Activated CD8-positive, alpha-beta T cell treated with anti-CD3 and anti-CD28 coated beads, Interleukin-2, amount 10 ng/mL, durations not matched to agents 7 days and 5 days (primary cell): ENCODE results near the gene MOB3B. TPM values are rescaled to one million over a fixed set of nuclear protein-coding genes. Genes with fewer than 3 reads are reported as not detected.

Source experiments
- ATAC-seq: fragments of 150-1000 bp; cut with Tn5 transposase; one replicate; pipeline ENCODE4 v1.10.0; 2021; ENCODE audit warnings: moderate library complexity
- CTCF ChIA-PET: fragments of 350-600 bp; sonication (Branson Sonifier 250); formaldehyde crosslinking; loops from one replicate; lab custom pipeline; 2021; ENCODE audit warnings: antibody characterized with exemption; lab: Charles Lee
- POLR2A ChIA-PET: fragments of 350-600 bp; sonication (Branson Sonifier 250); formaldehyde crosslinking; loops from one replicate; lab custom pipeline; 2021; ENCODE audit warnings: antibody characterized with exemption; lab: Charles Lee
- DNase-seq: peaks from one replicate; pipeline ENCODE4 v3.0.0-alpha.2; 2020
- H3K27ac Mint-ChIP-seq: one replicate; pipeline ENCODE4 v1.8.0; 2021; ENCODE audit warnings: mild to moderate bottlenecking, mixed read lengths
- H3K27me3 Mint-ChIP-seq: one replicate; pipeline ENCODE4 v1.8.0; 2021; ENCODE audit warnings: low read depth, mixed read lengths
- H3K36me3 Mint-ChIP-seq: one replicate; pipeline ENCODE4 v1.8.0; 2021; ENCODE audit warnings: low read depth, mixed read lengths
- H3K4me1 Mint-ChIP-seq: one replicate; pipeline ENCODE4 v1.8.0; 2021; ENCODE audit warnings: low read depth, mixed read lengths
- H3K4me3 Mint-ChIP-seq: one replicate; pipeline ENCODE4 v1.8.0; 2021; ENCODE audit warnings: mild to moderate bottlenecking, mixed read lengths
- H3K9me3 Mint-ChIP-seq: one replicate; pipeline ENCODE4 v1.8.0; 2022; ENCODE audit warnings: mixed read lengths; ENCODE audit not compliant: insufficient read depth
- total RNA-seq, 2 experiments: library from RNA; stranded (reverse); gene quantifications; one replicate each; pipeline ENCODE4 v1.2.3, GENCODE V29; 2021

Gene MOB3B
- total RNA-seq, 2 experiments from 2014 or later: 2.5 to 2.8 TPM

DNA sequence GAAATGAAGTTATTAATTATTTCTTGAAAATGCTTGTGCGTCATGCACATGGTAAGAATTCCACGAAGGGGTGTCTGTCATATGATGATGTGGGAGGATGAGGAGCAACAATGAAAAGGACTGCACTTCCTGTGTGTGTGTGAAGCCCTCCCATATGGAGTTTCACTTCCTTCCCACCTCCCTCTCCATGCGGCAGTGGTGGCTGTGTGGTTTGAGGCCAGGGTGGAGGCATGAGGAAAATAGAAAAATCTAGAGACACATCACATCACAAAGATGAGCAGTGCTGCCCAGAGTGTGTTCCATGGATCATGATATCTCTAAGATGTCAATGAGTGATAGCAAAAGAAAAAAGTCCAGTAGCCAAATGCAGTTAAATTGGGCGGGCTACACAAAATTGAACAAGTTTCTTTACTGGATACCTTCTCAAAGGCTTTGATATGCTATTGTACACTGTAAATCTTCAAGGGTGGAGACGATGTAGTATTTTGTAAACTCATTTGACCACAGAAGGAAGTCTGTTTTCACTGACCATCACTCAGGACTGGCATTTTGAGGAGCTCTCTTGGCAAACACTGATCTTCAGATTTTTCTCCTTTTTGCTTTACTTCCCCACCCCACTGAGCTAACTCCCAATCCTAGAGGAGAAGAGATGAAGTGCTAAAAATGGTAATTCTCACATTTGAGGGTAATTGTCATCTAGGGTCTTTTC lies 177.0 kb downstream of the MOB3B start:
- CTCF ChIA-PET: interaction anchor here (0.9 to 2.5 kb wide), 6 partner anchors 9 to 33 kb away, joined by 3 to 13 read pairs (median 5); no protein-coding TSS in a partner anchor

DNA sequence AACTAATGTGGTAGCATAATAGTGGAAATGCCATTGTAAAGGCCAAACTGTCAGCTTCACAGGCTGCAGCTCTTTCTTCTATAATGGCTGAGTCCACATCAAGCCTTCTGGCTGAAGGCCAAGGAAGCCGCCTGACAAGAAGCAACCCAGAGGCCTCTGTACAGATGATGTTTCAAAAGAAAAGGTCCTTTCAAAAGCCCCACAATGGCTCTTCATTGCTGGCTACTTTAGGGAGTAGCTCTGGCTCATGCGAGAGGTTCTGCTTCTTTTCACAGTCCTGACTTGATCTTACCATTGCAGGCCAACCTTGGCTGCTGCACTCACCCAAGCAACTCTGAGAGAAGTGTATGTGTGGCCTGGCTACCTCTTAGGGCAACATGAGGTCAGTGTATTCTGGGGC lies 178.2 kb downstream of the MOB3B start:
- Mint-ChIP-seq H3K36me3 (peaks cover 7% of the 10 kb centered on the region), H3K27me3 (no peaks in the 10 kb centered on the region), H3K4me3 (no peak overlapping the region), H3K27ac (no peak overlapping the region), H3K4me1 (peaks cover 66% of the 10 kb centered on the region), H3K9me3 (no peaks in the 10 kb centered on the region)
- ChIA-PET CTCF (no interaction called here), POLR2A (no interaction called here)
- DNase-seq (no peak), ATAC-seq (no peak)

More for the DNA sequence above, 177.0 kb downstream of the MOB3B start:
- peak overlapping the region; percentile 47 for H3K4me3 Mint-ChIP-seq
- ATAC-seq (peak; percentile 56), DNase-seq (peak; percentile 43)
- H3K27me3 Mint-ChIP-seq: no peaks in the 10 kb centered on the region
- POLR2A ChIA-PET: no interaction called here
- H3K27ac Mint-ChIP-seq: peak overlapping the region; percentile 83
- no peaks in the 10 kb centered on the region for H3K9me3 Mint-ChIP-seq
- H3K36me3 Mint-ChIP-seq: peaks cover 7% of the 10 kb centered on the region
- peaks cover 65% of the 10 kb centered on the region for H3K4me1 Mint-ChIP-seq

DNA sequence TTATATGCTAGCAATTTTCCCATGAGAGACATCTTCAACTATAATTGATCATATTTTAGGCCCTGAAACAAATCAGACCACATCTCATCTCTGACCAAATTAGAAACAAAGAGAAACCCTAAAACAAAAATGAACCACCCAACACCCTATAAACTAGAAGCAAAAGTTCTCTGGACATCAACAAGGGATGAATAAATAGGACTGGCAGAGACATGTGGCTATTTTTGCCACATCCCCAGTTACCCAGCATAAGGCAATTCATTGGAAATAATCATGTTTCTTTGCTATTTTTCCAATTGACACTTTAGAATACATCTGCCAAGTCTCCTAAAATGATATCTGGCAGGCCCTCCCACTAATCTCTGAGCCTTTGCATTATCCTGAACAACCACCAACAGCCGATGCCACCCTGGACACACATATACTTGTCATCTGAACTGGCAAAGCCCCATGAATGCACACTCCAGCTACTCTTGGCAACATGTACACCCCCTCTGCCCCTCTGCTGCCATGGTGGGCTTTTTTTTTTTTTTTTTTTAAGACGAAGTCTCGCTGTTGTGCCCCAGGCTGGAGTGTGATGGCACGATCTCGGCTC lies 179.1 kb downstream of the MOB3B start:
- DNase-seq (no peak), ATAC-seq (no peak)
- no peaks in the 10 kb centered on the region for H3K9me3 Mint-ChIP-seq
- no peaks in the 10 kb centered on the region for H3K27me3 Mint-ChIP-seq
- H3K4me1 Mint-ChIP-seq: peaks cover 64% of the 10 kb centered on the region
- CTCF ChIA-PET: no interaction called here
- H3K36me3 Mint-ChIP-seq: peaks cover 7% of the 10 kb centered on the region
- no peak overlapping the region for H3K27ac Mint-ChIP-seq
- POLR2A ChIA-PET: no interaction called here
- H3K4me3 Mint-ChIP-seq: no peak overlapping the region

DNA sequence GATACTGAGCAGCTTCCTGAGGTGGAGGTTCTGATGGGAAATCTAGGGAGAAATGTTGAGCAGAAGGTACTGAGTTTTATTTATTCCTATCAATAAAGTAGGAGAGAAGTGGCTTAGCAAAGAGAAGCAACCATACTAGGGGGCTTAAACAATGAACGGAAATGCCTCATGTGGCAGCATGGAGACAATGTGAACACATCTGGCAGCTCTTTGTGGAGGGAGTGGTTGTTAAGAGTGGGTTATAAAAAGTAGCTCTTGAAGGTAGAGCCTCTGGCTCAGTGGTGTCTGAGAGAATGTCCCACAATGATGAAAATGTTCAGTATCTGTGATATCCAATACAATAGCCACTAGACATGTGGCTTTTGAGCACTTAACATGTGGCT lies 179.9 kb downstream of the MOB3B start:
- ATAC-seq: no peak

DNA sequence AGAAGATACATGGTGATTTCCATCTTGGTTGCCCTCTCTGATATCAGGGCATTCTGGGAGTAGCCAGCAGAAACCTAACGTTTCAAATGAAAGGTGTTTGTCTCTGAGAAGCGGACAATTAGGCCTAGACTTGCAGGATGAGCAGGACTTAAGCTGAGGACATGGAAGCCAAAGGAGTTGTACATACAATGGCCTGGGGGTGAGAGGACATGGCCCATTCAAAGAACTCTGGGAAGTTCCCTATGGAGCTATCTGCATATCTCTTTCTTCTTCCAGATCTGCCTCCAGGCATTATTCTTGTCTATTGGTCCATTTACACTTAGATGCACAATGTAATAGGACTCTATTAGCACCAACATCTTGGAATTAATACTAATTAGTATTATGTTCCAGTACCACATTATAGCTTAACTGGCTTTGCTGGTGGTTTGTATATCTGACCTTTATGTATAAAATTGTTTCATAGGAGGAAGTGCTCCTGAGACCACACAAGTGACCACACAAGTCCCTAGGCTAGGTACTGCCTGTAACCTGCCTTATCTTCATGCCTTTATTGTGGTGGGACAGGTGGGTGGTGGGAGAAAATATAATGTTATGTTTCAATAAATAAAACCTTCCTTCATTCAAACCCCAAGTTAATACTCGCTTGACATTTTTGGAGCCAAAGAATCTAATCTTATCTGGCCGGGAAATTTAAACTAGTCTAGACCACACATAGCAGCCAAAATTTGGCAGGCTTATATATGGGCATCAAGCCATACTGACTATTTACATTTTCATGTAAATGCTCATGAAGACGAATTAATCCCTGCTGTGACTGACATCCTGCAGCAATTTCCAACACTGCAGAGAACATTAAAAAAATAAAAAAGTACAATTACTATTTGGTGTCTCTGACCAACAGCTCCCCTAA lies 180.6 kb downstream of the MOB3B start:
- CTCF ChIA-PET: no interaction called here
- Mint-ChIP-seq H3K4me3 (no peak overlapping the region), H3K27ac (no peak overlapping the region), H3K4me1 (peaks cover 59% of the 10 kb centered on the region), H3K36me3 (peaks cover 3% of the 10 kb centered on the region), H3K9me3 (no peaks in the 10 kb centered on the region), H3K27me3 (no peaks in the 10 kb centered on the region)
- DNase-seq (no peak), ATAC-seq (no peak)
- POLR2A ChIA-PET: no interaction called here

More for the DNA sequence above, 179.9 kb downstream of the MOB3B start:
- ChIA-PET POLR2A (no interaction called here), CTCF (no interaction called here)
- H3K9me3 Mint-ChIP-seq: no peaks in the 10 kb centered on the region
- DNase-seq: no peak
- peaks cover 64% of the 10 kb centered on the region for H3K4me1 Mint-ChIP-seq
- H3K27me3 Mint-ChIP-seq: no peaks in the 10 kb centered on the region
- peaks cover 7% of the 10 kb centered on the region for H3K36me3 Mint-ChIP-seq
- no peak overlapping the region for H3K4me3 Mint-ChIP-seq
- H3K27ac Mint-ChIP-seq: no peak overlapping the region

DNA sequence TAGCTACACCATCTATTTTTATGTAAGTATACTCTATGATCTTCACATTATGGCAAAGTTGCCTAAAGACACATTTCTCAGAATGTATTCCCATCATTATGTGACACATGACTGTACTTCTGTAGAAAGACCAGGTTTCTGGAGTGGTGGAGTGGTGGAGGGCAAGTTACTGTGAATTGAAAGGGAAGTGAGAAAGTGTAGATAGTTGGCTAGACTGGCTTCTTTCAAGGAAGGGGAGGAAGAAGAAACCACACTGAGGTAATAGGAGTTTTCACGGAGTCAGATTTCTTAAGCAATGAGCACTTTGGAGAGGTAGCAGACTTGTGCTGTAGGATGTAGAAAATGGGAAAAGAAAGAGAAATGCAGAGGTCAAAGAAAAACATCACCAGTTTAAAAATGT lies 181.7 kb downstream of the MOB3B start:
- peaks cover 3% of the 10 kb centered on the region for H3K36me3 Mint-ChIP-seq
- H3K4me1 Mint-ChIP-seq: peaks cover 47% of the 10 kb centered on the region
- no peak for DNase-seq
- no peak overlapping the region for H3K4me3 Mint-ChIP-seq
- ChIA-PET CTCF (no interaction called here), POLR2A (interaction anchor here (0.6 kb wide), 1 partner anchor 147 kb away, joined by 3 read pairs; no protein-coding TSS in a partner anchor)
- H3K27ac Mint-ChIP-seq: no peak overlapping the region
- no peak for ATAC-seq
- H3K27me3 Mint-ChIP-seq: no peaks in the 10 kb centered on the region
- H3K9me3 Mint-ChIP-seq: no peaks in the 10 kb centered on the region

DNA sequence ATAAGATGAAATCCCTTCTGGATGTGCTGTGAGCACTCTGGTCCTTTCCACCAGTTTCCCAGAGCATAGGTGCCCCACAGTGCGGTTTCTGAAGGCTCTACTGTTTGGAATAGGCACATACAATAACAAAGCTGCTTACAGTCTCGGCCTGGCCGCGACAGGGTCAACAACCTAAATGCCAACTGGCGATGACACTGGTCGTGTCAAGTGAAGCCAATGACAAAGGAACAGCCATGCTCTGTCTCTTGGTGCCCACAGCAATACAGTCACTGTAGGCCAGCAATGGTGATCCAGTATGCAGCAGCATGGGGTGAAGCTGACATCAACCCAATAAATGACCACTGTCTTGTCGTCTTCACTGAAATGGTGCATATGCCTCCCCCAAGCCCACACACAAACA lies 184.8 kb downstream of the MOB3B start:
- ATAC-seq (no peak), DNase-seq (no peak)
- Mint-ChIP-seq H3K4me1 (peaks cover 24% of the 10 kb centered on the region), H3K27ac (no peak overlapping the region), H3K4me3 (no peak overlapping the region), H3K9me3 (no peaks in the 10 kb centered on the region), H3K27me3 (no peaks in the 10 kb centered on the region), H3K36me3 (peaks cover 2% of the 10 kb centered on the region)
- ChIA-PET POLR2A (no interaction called here), CTCF (no interaction called here)

DNA sequence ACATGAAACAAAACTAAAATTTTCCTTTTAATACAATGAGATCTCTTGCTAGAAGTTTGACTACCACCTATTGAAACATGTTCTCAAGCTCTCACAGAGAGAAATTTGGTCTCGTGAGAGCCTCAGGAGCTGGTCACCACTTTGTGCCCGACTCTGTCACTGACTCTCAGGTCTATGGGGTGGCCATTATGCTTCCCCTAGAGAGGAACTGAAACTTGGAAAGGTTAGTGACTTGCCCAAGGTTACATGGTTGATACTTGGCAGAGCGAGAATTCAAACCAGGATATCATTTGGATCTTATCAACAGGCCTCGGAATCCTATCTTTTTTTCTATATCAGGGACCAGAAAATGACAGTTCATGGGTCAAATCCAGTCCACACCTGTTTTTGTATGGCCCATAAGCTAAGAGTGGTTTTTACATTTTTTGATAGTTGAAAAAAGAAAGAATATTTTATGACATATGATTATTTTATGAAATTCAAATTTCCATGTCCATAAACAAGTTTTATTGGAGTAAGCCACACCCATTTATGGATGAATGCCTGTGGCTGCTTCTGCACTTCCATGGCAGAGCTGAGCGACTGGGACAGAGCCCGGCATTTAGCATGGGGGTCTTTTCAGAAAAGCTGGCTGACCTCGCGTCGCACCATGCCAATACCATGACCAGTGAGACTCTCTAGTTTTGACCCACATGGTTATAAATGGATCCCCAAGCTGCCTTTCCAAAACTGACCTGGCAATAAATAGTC lies 187.9 kb downstream of the MOB3B start:
- DNase-seq (no peak), ATAC-seq (no peak)
- Mint-ChIP-seq H3K27me3 (no peaks in the 10 kb centered on the region), H3K36me3 (no peaks in the 10 kb centered on the region), H3K4me1 (peaks cover 5% of the 10 kb centered on the region), H3K4me3 (no peak overlapping the region), H3K27ac (no peak overlapping the region), H3K9me3 (no peaks in the 10 kb centered on the region)
- POLR2A ChIA-PET: no interaction called here
- CTCF ChIA-PET: interaction anchor here (0.8 kb wide), 1 partner anchor 8 kb away, joined by 3 read pairs; no protein-coding TSS in a partner anchor

DNA sequence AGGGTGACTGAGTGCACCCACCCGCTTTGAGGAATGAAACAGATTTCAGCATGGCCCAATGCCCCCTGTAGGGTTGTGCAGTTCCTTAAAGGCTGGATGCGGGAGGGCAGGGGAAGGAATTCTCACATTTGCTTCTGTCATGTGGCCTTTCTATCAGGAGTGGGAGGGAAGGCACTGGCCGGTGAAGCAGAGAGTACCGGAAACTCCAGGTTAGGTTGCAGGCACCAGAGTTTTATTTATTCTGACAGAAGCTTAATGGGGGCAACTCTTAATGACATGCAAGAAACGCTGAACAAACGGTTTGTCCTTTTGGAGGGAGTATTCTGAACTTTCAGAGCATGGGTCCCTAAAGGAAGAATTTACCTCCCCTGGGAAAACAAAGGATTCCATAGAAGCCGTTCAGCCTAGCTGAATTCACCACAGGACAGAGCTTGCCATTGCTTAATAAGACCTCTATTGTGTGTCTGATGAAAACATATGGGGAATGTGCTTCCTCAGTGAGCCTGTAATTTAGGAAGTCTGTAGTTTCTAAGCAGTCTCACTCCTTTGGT lies 188.6 kb downstream of the MOB3B start:
- no peaks in the 10 kb centered on the region for H3K36me3 Mint-ChIP-seq
- no peak for ATAC-seq
- H3K4me1 Mint-ChIP-seq: peaks cover 8% of the 10 kb centered on the region
- H3K9me3 Mint-ChIP-seq: no peaks in the 10 kb centered on the region
- no peak overlapping the region for H3K27ac Mint-ChIP-seq
- ChIA-PET POLR2A (no interaction called here), CTCF (interaction anchor here (0.8 kb wide), 1 partner anchor 8 kb away, joined by 3 read pairs; no protein-coding TSS in a partner anchor)
- H3K4me3 Mint-ChIP-seq: no peak overlapping the region
- no peaks in the 10 kb centered on the region for H3K27me3 Mint-ChIP-seq
- DNase-seq: no peak

DNA sequence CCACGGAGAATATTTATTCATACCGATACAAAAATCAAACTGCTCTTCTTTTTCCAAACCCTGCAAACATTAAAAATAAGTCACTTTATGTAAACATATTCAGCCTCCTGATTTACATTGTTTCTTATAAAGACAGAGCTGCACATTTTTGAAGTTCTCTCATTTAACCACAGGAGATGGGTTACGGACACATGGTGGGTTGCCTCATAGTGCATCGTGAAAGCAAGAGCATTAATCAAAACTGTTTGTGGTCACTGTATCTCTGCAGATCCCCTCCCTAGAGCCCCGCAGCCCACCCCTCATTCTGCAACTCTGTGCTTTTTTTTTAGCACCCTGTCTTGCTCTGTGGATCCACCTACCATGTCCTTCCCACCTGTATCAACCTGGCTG lies 189.3 kb downstream of the MOB3B start:
- peaks cover 4% of the 10 kb centered on the region for H3K27me3 Mint-ChIP-seq
- H3K36me3 Mint-ChIP-seq: no peaks in the 10 kb centered on the region
- no peak overlapping the region for H3K27ac Mint-ChIP-seq
- ATAC-seq: no peak
- peaks cover 11% of the 10 kb centered on the region for H3K4me1 Mint-ChIP-seq
- H3K4me3 Mint-ChIP-seq: no peak overlapping the region
- ChIA-PET CTCF (no interaction called here), POLR2A (no interaction called here)
- DNase-seq: no peak
- no peaks in the 10 kb centered on the region for H3K9me3 Mint-ChIP-seq

DNA sequence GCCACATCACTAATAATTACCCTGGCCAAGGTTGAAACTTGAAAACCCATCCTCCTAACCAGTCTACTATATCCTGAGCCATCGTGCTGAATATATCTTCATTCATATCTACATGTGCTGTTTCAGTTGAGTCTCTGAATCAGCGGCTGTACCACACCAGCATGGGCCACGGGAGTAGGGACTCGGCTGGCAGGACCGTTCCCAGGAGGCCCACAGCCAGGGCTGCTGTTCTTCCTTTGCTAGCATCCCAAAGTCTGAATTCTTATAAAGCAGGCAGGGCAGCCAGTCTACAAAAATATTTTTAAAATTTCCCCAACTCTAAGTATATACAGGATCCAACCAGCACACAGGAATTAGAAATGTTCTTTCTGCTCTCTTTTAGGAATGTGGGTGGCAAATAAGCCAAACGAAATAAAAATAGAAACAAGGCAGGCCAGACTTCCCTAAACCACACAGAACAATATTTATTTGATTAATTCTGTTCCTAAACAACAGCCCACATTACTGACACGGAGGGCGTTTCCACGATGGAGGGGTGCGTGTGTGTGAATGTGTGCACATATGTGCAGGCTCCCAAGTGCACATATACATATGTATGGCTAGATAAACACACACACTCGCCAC lies 189.8 kb downstream of the MOB3B start:
- Mint-ChIP-seq H3K36me3 (no peaks in the 10 kb centered on the region), H3K9me3 (no peaks in the 10 kb centered on the region), H3K4me1 (peaks cover 11% of the 10 kb centered on the region), H3K4me3 (no peak overlapping the region), H3K27ac (no peak overlapping the region), H3K27me3 (peaks cover 4% of the 10 kb centered on the region)
- POLR2A ChIA-PET: no interaction called here
- no peak for ATAC-seq
- CTCF ChIA-PET: no interaction called here
- DNase-seq: no peak
